HG03354 (cell line): Measurements from ENCODE around the gene URAD.
"Not testable (repeated sequence)": the region's sequence is repeated elsewhere in the genome, so short reads cannot be mapped to it uniquely, and the experiment has no call there.

Experiments used
- ATAC-seq: cut with Tn5 transposase; IDR thresholded peaks from one replicate; pipeline ENCODE4 v1.9.1; 2021; ENCODE audit warnings: mild to moderate bottlenecking; ENCODE audit not compliant: unreplicated experiment, poor library complexity, severe bottlenecking

The URAD gene

DNA sequence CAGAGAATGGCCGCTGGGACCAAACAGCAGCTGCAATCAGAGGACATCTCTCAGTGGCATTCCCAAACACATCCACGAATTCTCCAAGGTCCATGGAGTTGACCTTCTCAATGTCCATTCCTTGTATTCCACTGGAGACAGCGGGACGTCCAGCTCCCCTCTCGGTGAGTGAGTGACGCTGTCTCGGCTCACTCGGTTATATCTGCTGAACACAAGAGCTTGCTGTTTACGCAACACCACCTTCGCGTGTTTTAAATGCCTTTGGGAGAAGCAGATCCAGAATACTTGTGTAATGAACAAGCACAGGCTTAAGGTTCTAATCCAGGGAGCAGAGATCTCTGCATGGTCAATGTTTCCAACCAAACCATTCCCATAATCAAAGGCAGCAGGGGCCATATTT is at the start of gene URAD:
TSS of gene URAD (minus strand) at position 174 of the 400 bp plus-strand sequence. CDS start at position 118, 56 bp downstream.
- no peak for ATAC-seq

- ATAC-seq: no peak
Observed at GRCh38 chr13:28037399-28037798, 48.9 kb upstream of the URAD start.

DNA sequence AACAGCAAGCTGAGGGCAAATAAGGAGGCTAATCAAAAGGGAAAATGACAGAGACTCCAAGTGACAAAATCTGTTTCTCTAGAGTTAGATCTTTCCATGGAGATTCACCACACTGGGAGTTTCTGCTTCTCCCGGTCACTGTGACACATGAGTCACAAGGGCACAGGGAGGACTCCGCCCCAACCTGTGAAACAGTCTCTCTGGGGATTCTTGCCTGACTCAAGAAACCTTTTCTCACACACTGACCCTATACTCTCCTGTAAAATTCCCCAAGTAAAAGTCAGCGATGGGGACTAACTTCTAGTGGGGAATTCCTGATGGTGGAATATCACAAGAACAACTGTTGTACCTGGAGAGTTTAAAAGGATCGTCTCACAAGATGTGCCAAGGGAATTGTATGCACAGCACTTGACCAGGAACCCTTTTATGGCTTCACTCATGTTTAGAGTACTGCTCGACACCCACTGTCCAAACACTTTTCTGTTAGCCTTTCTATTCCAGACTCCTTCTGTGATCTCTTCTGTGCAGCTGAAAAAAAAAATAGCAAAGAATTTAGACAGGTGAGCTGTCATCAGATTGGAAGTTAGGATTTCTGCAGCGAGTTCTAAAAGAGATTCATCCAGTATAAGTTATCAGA is 46.8 kb upstream of the URAD start:
- no peak for ATAC-seq

DNA sequence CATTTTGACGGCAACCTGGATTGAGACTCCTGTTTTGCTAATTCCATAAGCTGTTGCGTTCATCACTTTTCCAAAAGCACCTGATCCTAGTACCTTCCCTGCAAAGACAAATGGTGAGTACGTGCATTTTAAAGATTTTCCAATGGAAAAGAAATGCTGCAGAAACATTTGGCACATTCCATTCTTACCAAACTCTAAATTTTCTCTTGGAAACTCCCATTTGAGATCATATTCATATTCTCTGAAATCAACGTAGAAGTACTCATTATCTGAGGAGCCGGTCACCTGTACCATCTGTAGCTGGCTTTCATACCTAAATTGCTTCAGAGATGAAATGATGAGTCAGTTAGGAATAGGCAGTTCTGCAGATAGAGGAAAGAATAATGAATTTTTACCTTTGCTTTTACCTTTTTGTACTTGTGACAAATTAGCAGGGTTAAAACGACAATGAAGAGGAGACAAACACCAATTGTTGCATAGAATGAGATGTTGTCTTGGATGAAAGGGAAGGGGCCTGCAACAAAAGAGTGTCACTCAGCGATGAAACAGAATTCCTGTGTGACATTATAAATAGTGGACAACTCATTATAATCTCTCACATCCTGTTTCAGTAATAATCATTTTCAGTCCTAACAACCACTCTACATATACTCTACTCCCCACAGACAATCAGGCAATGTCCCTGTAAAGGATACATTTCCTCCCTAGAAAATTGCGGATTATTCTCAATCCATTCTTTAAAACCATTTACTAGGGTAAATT is 45.6 kb upstream of the URAD start:
- no peak for ATAC-seq

GRCh38 chr13:28032438-28032837 is 43.9 kb upstream of the URAD start:
- not testable (repeated sequence) for ATAC-seq

DNA sequence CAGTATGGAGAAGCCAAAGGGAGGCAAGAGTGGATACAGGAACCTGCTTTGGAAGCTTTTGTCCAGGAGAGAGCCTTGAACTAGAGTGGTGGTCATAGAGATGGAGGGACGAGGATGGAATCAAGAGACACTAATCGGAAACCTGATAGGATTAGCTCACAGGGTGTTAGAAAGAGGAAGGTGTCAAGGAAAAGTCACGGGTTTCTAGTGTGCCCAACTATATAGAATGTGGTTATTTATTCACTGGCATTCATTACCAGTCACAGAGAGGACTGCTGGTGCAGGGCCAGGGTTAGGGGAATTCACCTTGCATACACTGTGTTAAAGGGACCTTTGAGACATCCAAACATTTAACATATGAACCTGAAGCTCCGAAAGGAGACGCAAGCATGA is 43.4 kb upstream of the URAD start:
- ATAC-seq: no peak

GRCh38 chr13:28031220-28031895 is 42.9 kb upstream of the URAD start:
- ATAC-seq: peak; percentile 45

- ATAC-seq: no peak
Observed at GRCh38 chr13:28027607-28028364, 39.3 kb upstream of the URAD start.

GRCh38 chr13:28027071-28027470 is 38.6 kb upstream of the URAD start:
- ATAC-seq: no peak

DNA sequence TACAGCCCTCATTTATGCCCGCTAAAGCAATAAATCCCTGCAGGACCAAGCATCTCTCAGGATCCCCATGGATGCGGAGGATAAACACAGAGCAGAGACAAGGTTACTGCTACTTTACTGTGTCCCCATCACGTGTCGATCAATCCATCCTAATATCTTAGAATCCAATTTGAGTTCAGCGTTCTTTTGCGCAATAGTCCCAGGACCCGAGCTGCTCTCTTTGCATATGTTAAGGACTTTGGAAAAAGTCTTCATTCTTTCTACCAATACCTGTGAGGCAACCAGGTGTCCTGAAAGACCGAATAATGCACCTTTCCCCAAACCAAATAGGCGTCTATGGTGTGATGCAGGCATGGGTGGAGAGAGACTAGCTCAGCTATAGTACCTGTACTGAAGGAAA is 38.0 kb upstream of the URAD start:
- ATAC-seq: no peak

- no peak for ATAC-seq
Observed at GRCh38 chr13:28022848-28023518, 34.5 kb upstream of the URAD start.

GRCh38 chr13:28014301-28014700 is 25.8 kb upstream of the URAD start:
- no peak for ATAC-seq

DNA sequence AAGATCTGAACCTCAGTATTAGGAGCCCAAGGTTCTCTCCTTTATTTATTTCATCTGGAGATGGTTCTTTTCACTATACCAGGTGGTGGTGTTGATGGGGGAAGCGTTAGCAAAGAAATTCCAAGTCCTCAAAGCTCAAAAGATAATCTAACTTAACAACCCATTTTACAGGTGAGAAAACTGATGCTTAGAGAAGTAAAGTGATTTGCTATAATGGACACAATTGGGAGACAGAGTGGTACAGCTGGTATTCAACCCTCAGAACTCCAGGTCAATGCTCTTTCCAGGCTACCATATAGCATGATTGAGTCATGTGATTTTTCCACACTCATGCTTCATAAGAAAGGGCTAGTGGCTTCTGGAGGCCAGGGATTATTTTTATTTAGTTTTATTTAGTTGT is 25.0 kb upstream of the URAD start:
- no peak for ATAC-seq

- peak; percentile 88 for ATAC-seq
Observed at GRCh38 chr13:28012896-28013295, 24.4 kb upstream of the URAD start.

GRCh38 chr13:28012383-28012782 is 23.9 kb upstream of the URAD start:
- no peak for ATAC-seq

DNA sequence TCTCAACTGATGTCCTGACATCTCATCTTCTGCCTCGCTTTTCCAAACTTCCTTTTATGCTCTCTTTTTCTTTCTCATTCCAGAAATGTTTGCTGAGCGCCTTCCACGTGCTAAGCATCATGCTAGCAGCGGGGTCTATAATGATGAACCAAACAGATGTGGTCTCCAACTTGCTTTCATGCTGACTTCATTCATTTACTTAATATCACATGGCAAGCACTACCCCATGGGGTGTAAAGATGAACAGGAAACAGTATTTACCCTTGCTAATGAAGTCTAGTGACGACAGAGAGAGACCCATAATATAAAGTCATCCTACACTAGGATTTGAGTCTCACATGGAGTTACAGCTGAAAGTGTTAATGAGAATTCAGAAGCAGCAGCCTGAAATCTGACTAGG is 21.6 kb upstream of the URAD start:
- ATAC-seq: no peak

DNA sequence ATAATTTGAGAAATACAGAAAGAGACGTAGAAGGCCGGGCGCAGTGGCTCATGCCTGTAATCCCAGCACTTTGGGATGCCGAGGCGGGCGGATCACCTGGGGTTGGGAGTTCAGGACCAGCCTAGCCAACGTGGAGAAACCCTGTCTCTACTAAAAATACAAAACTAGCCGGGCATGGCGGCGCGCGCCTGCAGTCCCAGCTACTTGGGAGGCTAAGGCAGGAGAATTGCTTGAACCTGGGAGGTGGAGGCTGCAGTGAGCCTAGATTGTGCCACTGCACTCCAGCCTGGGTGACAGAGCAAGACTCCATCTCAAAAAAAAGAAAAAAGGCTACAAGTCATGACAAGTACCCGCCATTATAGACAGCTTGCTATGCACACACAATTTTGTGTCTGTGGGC is 16.5 kb upstream of the URAD start:
- not testable (repeated sequence) for ATAC-seq

GRCh38 chr13:28002886-28003698 is 14.6 kb upstream of the URAD start:
- ATAC-seq: no peak
